Small intestine (tissue), 7 donors: ENCODE data around the gene SBSN. TPM values are rescaled to one million over a fixed set of nuclear protein-coding genes. Genes with fewer than 3 reads are reported as not detected.

ENCODE experiments used
- DNase-seq, 2 donors: peaks; one replicate each; pipeline versions ENCODE4 v3.0.0 to v3.0.0-alpha.2; 2013
- FAIRE-seq: peaks from 2 replicates; lab custom pipeline; 2012; peaks lifted over from hg19 to GRCh38; lab: Jason Lieb, UNC
- H3K27ac ChIP-seq, 3 donors: one replicate each; pipeline ENCODE4 v1.5.1; 2013; ENCODE audit warnings: low read length in 2 of 3, mild to moderate bottlenecking in 2 of 3, control low read depth in 1 of 3, inconsistent platforms in 1 of 3, low read depth in 1 of 3, moderate library complexity in 1 of 3
- H3K27me3 ChIP-seq, 3 donors: one replicate each; pipeline ENCODE4 v1.6.1; 2013; ENCODE audit warnings: low read length in 3 of 3, inconsistent platforms in 1 of 3; ENCODE audit not compliant: control insufficient read depth in 3 of 3, insufficient read depth in 3 of 3
- H3K36me3 ChIP-seq, 3 donors: one replicate each; pipeline ENCODE4 v1.6.1; 2013; ENCODE audit warnings: low read length in 3 of 3, inconsistent platforms in 1 of 3, low read depth in 1 of 3, mild to moderate bottlenecking in 1 of 3, moderate library complexity in 1 of 3; ENCODE audit not compliant: control insufficient read depth in 3 of 3, insufficient read depth in 2 of 3
- H3K4me1 ChIP-seq, 3 donors: one replicate each; pipeline ENCODE4 v1.6.1; 2013; ENCODE audit warnings: low read length in 2 of 3, inconsistent platforms in 1 of 3, low read depth in 1 of 3, mild to moderate bottlenecking in 1 of 3, moderate library complexity in 1 of 3; ENCODE audit not compliant: control insufficient read depth in 3 of 3, insufficient read depth in 2 of 3
- H3K4me3 ChIP-seq, 3 donors: one replicate each; pipeline ENCODE4 v1.5.1; 2013; ENCODE audit warnings: low read length in 3 of 3, control low read depth in 1 of 3, inconsistent platforms in 1 of 3, low read depth in 1 of 3, mild to moderate bottlenecking in 1 of 3, moderate library complexity in 1 of 3
- H3K9me3 ChIP-seq, 2 donors: one replicate each; pipeline ENCODE4 v1.6.1; 2013; ENCODE audit warnings: low read depth in 1 of 2, low read length in 1 of 2; ENCODE audit not compliant: control insufficient read depth in 2 of 2, insufficient read depth in 1 of 2
- WGBS, 3 donors: extraction: QIAGEN DNeasy Blood & Tissue Kit; methylation state at CpG; one replicate each; pipeline ENCODE4 v1.1.7; 2013; 5-methylcytosine and 5-hydroxymethylcytosine counted together
- polyA plus RNA-seq, 4 donors: library from polyadenylated mRNA; stranded (reverse) in 3 of 4; unstranded in 1 of 4; fragments of 200-250 nt in 3 of 4; fragments of 120-200 nt in 1 of 4; gene quantifications; one replicate each; pipeline versions ENCODE4 v1.2.1 to v1.2.3, GENCODE V29; 2013
- donor health status: healthy with polysubstance abuse.
- donor health status: control.
- donor health status: control.
- donor health status: Bipolar disorder and iron deficiency.
- donor health status: healthy.

Gene SBSN
- polyA plus RNA-seq, 4 donors: 0.07 to 1.8 (median 0.54) TPM; not detected in 1

DNA sequence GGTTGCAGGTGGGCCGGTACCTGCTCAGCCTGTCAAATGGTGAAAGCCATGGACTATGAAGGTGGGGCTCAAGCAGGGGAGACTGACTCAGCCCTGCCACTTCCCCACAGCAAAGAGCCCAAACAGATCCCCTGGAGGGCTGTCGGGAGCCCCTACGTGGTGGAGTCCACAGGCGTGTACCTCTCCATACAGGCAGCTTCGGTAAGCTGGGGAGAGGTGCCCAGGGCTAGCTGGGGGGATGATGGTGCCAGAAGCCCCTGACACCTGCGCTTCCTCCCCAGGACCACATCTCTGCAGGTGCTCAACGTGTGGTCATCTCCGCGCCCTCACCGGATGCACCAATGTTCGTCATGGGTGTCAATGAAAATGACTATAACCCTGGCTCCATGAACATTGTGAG lies 14.1 kb upstream of the SBSN start:
- H3K4me3 ChIP-seq: no peak overlapping the region
- no peak overlapping the region for H3K27ac ChIP-seq
- DNase-seq: no peak
- H3K9me3 ChIP-seq: no peaks in the 10 kb centered on the region
- peaks cover 0 to 30% (median 0%) of the 10 kb centered on the region in 3 donors for H3K36me3 ChIP-seq
- H3K4me1 ChIP-seq: peaks cover 0 to 16% (median 5%) of the 10 kb centered on the region in 3 donors
- no peaks in the 10 kb centered on the region for H3K27me3 ChIP-seq
- 91 to 97% (median 96%) methylated on average over 11 of the region's 11 CpGs for WGBS, 3 donors
- FAIRE-seq: no peak

DNA sequence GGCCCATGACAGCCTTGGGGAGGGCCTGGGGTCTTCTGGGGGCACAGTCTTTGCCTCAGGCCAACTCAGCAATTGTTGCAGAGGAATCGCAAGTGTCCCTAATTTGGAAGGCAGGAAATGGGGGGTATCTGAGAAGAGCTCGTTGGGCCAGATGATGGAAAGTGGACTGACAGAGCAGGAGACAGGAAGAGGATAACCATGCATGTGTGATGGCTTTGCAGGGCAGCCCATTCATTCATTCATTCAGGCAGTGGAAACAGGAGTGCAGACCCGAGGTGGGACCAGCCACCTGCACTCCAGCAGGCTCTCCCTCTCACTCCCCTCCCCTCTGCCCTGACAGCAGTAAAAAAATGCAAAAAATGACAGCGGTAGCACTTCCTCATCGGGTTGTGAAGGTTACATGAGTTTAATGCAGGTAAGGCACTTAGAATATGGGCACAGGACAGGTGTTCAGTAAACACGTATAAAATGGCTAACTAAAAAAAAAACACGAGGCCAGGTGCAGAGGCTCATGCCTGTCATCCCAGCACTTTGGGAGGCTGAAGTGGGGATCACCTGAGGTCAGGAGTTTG lies 12.3 kb upstream of the SBSN start:
- Histone ChIP-seq H3K27ac (no peak overlapping the region), H3K27me3 (no peaks in the 10 kb centered on the region), H3K4me3 (no peak overlapping the region), H3K9me3 (no peaks in the 10 kb centered on the region), H3K4me1 (peaks cover 0 to 7% (median 0%) of the 10 kb centered on the region in 3 donors), H3K36me3 (peaks cover 0 to 22% (median 0%) of the 10 kb centered on the region in 3 donors)
- DNase-seq (no peak), FAIRE-seq (no peak)
- WGBS, 3 donors: 64 to 67% (median 65%) methylated on average over 7 of the region's 7 CpGs

DNA sequence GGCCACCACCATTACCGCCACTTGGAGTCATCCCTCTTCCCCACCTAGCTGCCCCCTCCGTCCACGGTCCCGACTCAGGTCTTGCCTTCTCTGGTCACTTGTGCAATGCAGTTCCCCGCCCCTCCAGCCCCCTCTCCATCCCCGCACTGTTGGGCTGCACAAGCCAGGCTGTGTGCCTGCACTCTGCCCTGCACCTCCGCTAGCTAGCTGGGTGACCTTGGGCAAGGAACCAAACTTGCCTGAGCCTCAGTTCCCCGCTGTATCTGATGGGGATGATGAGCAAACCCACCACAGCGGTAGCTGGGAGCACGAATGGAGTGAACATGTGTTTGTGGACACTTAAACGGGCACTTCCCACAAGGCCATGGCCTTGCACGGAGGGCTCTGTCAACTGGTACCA lies 11.7 kb upstream of the SBSN start:
- 89 to 93% (median 91%) methylated on average over 12 of the region's 12 CpGs for WGBS, 3 donors

DNA sequence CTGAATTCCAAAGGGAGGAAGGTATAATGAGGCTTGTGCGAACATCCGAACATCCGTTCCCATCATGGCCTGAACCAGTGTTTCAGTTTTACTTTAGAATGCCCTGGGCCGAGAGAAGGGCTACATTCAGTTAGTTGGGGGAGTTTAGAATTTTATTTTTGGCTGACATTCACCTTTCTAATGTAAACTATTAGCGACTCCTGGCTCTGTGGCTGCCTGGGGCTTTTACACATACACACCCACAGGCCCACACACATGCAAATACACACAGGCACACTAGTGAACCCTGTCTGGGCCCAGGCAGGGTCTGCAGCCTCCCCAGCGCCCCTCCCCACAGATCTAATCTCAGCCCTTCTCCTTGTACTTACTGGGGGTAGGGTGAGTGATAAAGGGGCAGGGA lies 11.2 kb upstream of the SBSN start:
- DNase-seq (no peak), FAIRE-seq (no peak)
- Histone ChIP-seq H3K9me3 (no peaks in the 10 kb centered on the region), H3K4me1 (peaks cover 0 to 2% (median 0%) of the 10 kb centered on the region in 3 donors), H3K36me3 (peaks cover 0 to 22% (median 0%) of the 10 kb centered on the region in 3 donors), H3K4me3 (no peak overlapping the region), H3K27ac (no peak overlapping the region), H3K27me3 (peaks cover 0 to 9% (median 3%) of the 10 kb centered on the region in 3 donors)
- WGBS, 3 donors: 71 to 82% (median 79%) methylated on average over 6 of the region's 6 CpGs

More for the DNA sequence above, 11.7 kb upstream of the SBSN start:
- DNase-seq: no peak
- Histone ChIP-seq H3K36me3 (peaks cover 0 to 22% (median 0%) of the 10 kb centered on the region in 3 donors), H3K9me3 (no peaks in the 10 kb centered on the region), H3K27me3 (peaks cover 0 to 4% (median 0%) of the 10 kb centered on the region in 3 donors), H3K4me1 (peaks cover 0 to 7% (median 0%) of the 10 kb centered on the region in 3 donors), H3K4me3 (no peak overlapping the region), H3K27ac (no peak overlapping the region)
- FAIRE-seq: no peak

DNA sequence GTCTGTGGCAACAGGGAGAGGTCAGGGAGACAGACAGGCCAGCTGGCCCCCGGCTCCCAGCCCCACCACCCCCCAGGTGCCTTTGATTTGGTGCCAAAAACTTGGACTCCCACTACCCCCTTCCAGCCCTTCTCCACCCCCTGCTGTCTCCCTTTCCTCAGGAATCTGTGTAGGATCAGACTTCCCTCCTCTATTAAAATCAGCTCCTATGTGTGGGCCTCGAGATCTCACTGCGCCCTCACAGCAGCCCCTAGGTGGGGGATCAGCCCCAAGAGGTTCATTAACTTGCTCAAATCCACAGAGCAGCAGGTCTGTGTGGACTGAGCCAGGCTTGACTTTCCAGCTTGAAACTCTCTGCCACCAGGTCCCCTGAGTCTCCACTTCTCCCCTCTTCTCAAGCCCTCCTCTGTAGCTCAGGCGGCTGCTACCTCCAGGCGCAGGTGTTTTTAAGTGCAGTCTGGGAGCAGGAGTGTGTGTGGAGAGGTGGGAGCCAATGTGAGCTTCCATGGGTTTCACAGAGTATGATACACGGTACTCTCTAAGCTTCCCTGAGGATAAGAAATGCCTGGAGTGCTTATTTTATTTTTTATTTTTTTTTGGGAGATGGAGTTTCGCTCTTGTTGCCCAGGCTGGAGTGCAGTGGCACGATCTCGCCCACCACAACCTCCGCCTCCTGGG lies 6.8 kb upstream of the SBSN start:
- Histone ChIP-seq H3K27me3 (peaks cover 0 to 34% (median 18%) of the 10 kb centered on the region in 3 donors), H3K4me3 (no peak overlapping the region), H3K27ac (no peak overlapping the region), H3K4me1 (no peaks in the 10 kb centered on the region), H3K9me3 (no peaks in the 10 kb centered on the region), H3K36me3 (peaks cover 0 to 3% (median 0%) of the 10 kb centered on the region in 3 donors)
- FAIRE-seq (no peak), DNase-seq (no peak)
- 59 to 73% (median 71%) methylated on average over 10 of the region's 10 CpGs for WGBS, 3 donors

DNA sequence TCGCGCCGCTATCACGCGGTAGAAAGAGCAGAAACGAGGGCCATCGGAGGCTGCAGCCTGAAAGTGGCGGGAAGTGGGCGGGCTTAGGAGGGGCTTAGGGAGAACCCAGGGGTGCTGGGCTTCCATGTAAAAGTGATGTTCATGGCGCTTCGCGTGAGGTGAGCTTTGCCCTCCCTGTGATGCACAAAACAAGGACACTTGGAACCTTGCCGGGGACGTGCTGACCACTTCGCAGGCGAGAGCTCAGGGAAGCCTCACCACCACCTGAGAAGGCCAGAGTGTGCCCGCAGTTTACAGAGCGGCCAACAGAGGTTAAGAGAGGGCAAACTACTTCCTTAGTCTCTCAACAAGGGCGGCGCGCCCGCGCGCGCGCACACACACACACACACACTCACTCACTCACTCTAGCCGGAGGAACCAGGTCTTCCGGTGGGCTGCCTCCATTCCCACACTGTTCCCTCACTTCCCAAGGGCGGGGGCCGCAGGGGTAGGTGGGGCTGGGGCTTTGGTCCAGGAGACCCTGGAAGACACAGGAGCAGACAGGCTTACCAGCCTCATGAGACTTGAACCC lies 5.8 kb upstream of the SBSN start:
- DNase-seq (peak in 1 of 2 donors; percentile 56), FAIRE-seq (no peak)
- 3 to 10% (median 7%) methylated on average over 30 of the region's 30 CpGs for WGBS, 3 donors
- Histone ChIP-seq H3K9me3 (no peaks in the 10 kb centered on the region), H3K4me3 (no peak overlapping the region), H3K27me3 (peaks cover 0 to 41% (median 20%) of the 10 kb centered on the region in 3 donors), H3K27ac (no peak overlapping the region), H3K36me3 (no peaks in the 10 kb centered on the region), H3K4me1 (no peaks in the 10 kb centered on the region)

DNA sequence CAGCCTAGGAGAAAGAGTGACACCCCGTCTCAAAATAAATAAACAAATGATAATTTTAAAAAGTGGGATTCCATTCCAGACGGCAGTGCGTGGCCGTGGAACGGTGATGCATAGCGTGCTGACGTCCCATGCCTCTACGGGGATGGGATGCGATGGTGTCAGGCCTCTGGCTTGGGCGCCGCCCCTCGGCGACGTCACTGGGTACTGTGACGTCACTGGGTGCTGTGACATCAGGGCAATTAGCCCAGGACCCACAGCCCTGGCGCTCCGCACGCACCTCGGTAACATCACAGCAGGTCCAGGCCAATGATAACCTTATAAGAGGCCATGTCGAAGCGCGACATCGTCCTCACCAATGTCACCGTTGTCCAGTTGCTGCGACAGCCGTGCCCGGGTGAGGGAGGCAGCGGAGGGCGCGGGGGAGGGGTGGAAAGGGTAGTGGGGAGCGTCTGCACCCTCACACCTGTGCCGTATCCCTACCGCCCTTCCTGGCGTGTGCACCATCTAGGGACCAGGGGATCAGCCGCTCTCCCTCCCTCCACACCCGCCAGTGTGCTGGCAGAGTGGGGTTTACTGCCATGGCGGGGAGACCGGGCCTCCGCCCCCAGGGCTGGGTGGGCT lies 5.2 kb upstream of the SBSN start, which contains the start of gene GAPDHS:
Gene GAPDHS (plus strand): TSS at position 256 of the 621 bp plus-strand sequence. CDS start 72 bp downstream, at position 328.
- H3K4me1 ChIP-seq: no peaks in the 10 kb centered on the region
- FAIRE-seq: no peak
- no peaks in the 10 kb centered on the region for H3K9me3 ChIP-seq

DNA sequence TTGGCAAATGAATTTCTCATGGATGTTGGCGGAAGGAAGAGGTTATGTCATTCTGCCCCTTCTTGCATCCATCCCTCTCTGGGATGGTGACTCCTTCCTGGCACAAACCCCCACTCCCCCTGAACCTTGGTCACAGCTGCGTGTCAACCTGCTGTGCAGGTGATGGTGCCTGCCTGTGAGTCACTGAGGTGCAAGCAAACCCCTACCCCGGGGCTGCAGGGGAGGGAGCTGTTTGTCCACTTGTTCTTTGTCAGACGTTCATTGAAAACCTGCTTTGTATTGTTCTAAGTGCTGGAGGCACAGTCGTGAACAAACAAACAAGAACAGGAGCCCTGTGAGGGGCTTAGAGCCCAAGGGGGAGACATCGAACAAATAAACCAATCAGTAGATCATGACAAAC lies 3.2 kb upstream of the SBSN start:
- H3K27me3 ChIP-seq: peaks cover 0 to 44% (median 23%) of the 10 kb centered on the region in 3 donors
- FAIRE-seq: no peak
- no peaks in the 10 kb centered on the region for H3K36me3 ChIP-seq

More for the DNA sequence above, 5.2 kb upstream of the SBSN start, which contains the start of gene GAPDHS:
- H3K27ac ChIP-seq: no peak within 1 kb of the TSS
- peaks cover 0 to 43% (median 22%) of the 10 kb centered on the region in 3 donors for H3K27me3 ChIP-seq
- 34 to 44% (median 44%) methylated on average over 36 to 39 of the region's 39 CpGs for WGBS, 3 donors
- no peak for DNase-seq
- H3K4me3 ChIP-seq: no peak within 1 kb of the TSS
- H3K36me3 ChIP-seq: no peaks in the 10 kb centered on the region

More for the DNA sequence above, 3.2 kb upstream of the SBSN start:
- Histone ChIP-seq H3K4me3 (no peak overlapping the region), H3K27ac (no peak overlapping the region), H3K9me3 (no peaks in the 10 kb centered on the region), H3K4me1 (no peaks in the 10 kb centered on the region)
- DNase-seq: no peak
- 22 to 41% (median 36%) methylated on average over 6 of the region's 6 CpGs for WGBS, 3 donors
